ENCODE measurements around the gene KLHL22.
"Not testable (repeated sequence)": the region's sequence is repeated elsewhere in the genome, so short reads cannot be mapped to it uniquely, and the experiment has no call there.

The KLHL22 gene

DNA sequence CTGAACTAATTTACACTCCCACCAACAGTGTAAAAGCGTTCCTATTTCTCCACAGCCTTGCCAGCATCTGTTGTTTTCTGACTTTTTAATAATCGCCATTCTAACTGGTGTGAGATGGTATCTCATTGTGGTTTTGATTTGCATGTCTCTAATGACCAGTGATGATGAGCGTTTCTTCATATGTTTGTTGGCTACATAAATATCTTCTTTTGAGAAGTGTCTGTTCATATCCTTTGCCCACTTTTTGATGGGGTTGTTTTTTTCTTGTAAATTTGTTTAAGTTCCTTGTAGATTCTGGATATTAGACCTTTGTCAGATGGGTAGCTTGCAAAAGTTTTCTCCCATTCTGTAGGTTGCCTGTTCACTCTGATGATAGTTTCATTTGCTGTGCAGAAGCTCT lies 79.9 kb downstream of the KLHL22 start:
- H3K9me3 ChIP-seq (ENCODE audit: control insufficient read depth, low read length); H3K9ac ChIP-seq (ENCODE audit: low read length); H3K27me3 ChIP-seq (replicated peaks; ENCODE audit: control insufficient read depth, insufficient read depth, low read length); H3K4me3 ChIP-seq (ENCODE audit: low read length); DNase-seq (ENCODE audit: low read depth); H3K36me3 ChIP-seq (ENCODE audit: control insufficient read depth, insufficient read depth, low read length, severe bottlenecking); H3K4me1 ChIP-seq (ENCODE audit: control insufficient read depth, insufficient read depth, low read length): not testable (repeated sequence)

GRCh38 chr22:20415241-20415640 lies 80.4 kb downstream of the KLHL22 start:
- not testable (repeated sequence) for H3K4me3 ChIP-seq (ENCODE audit: low read length); H3K9ac ChIP-seq (ENCODE audit: low read length); H3K9me3 ChIP-seq (ENCODE audit: control insufficient read depth, low read length); H3K36me3 ChIP-seq (ENCODE audit: control insufficient read depth, insufficient read depth, low read length, severe bottlenecking); H3K4me1 ChIP-seq (ENCODE audit: control insufficient read depth, insufficient read depth, low read length); DNase-seq (ENCODE audit: low read depth); H3K27me3 ChIP-seq (replicated peaks; ENCODE audit: control insufficient read depth, insufficient read depth, low read length)

DNA sequence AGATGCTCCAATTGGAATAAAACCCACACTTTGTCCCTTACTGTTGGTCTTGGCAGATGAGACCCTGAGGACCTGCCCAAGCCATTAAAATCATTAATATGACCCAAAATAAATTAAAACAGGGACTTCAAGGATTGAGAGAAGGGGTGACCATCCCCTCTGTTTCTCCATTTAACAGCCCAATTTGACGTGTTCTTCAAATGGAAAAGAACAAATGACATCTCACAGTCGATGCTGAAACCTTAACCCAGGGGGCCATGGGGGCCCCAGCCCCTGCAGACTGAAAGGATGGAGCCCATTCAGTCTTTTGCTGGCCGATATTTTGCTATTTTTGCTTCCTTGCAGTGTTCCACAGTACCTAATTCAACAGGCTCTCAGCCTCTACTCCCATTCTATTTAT lies 81.1 kb downstream of the KLHL22 start:
- DNase-seq (ENCODE audit: low read depth) = no peak

GRCh38 chr22:20414059-20414440 lies 81.5 kb downstream of the KLHL22 start:
- Histone ChIP-seq H3K4me3 (ENCODE audit: low read length) (no peak overlapping the region), H3K36me3 (ENCODE audit: control insufficient read depth, insufficient read depth, low read length, severe bottlenecking) (no peaks in the 10 kb centered on the region), H3K4me1 (ENCODE audit: control insufficient read depth, insufficient read depth, low read length) (peaks cover 6% of the 10 kb centered on the region), H3K27me3 (replicated peaks; ENCODE audit: control insufficient read depth, insufficient read depth, low read length) (peaks cover 5% of the 10 kb centered on the region), H3K9me3 (ENCODE audit: control insufficient read depth, low read length) (no peaks in the 10 kb centered on the region), H3K9ac (ENCODE audit: low read length) (no peak overlapping the region)
- DNase-seq (ENCODE audit: low read depth) = no peak

More for the DNA sequence above, 81.1 kb downstream of the KLHL22 start:
- Histone ChIP-seq H3K4me1 (ENCODE audit: control insufficient read depth, insufficient read depth, low read length) (peaks cover 6% of the 10 kb centered on the region), H3K27me3 (replicated peaks; ENCODE audit: control insufficient read depth, insufficient read depth, low read length) (peaks cover 5% of the 10 kb centered on the region), H3K36me3 (ENCODE audit: control insufficient read depth, insufficient read depth, low read length, severe bottlenecking) (no peaks in the 10 kb centered on the region), H3K9me3 (ENCODE audit: control insufficient read depth, low read length) (no peaks in the 10 kb centered on the region), H3K9ac (ENCODE audit: low read length) (no peak overlapping the region), H3K4me3 (ENCODE audit: low read length) (no peak overlapping the region)

GRCh38 chr22:20413217-20414058 lies 82.2 kb downstream of the KLHL22 start:
- no peak for DNase-seq (ENCODE audit: low read depth)
- Histone ChIP-seq H3K9me3 (ENCODE audit: control insufficient read depth, low read length) (no peaks in the 10 kb centered on the region), H3K36me3 (ENCODE audit: control insufficient read depth, insufficient read depth, low read length, severe bottlenecking) (no peaks in the 10 kb centered on the region), H3K4me1 (ENCODE audit: control insufficient read depth, insufficient read depth, low read length) (peaks cover 5% of the 10 kb centered on the region), H3K4me3 (ENCODE audit: low read length) (no peak overlapping the region), H3K9ac (ENCODE audit: low read length) (no peak overlapping the region), H3K27me3 (replicated peaks; ENCODE audit: control insufficient read depth, insufficient read depth, low read length) (peaks cover 5% of the 10 kb centered on the region)

GRCh38 chr22:20412474-20413216 lies 83.0 kb downstream of the KLHL22 start:
- no peak overlapping the region for H3K4me3 ChIP-seq (ENCODE audit: low read length)
- no peak for DNase-seq (ENCODE audit: low read depth)
- no peak overlapping the region for H3K9ac ChIP-seq (ENCODE audit: low read length)
- H3K27me3 ChIP-seq (replicated peaks; ENCODE audit: control insufficient read depth, insufficient read depth, low read length) = peaks cover 5% of the 10 kb centered on the region
- H3K4me1 ChIP-seq (ENCODE audit: control insufficient read depth, insufficient read depth, low read length) = peaks cover 4% of the 10 kb centered on the region
- no peaks in the 10 kb centered on the region for H3K36me3 ChIP-seq (ENCODE audit: control insufficient read depth, insufficient read depth, low read length, severe bottlenecking)
- H3K9me3 ChIP-seq (ENCODE audit: control insufficient read depth, low read length) = no peaks in the 10 kb centered on the region

DNA sequence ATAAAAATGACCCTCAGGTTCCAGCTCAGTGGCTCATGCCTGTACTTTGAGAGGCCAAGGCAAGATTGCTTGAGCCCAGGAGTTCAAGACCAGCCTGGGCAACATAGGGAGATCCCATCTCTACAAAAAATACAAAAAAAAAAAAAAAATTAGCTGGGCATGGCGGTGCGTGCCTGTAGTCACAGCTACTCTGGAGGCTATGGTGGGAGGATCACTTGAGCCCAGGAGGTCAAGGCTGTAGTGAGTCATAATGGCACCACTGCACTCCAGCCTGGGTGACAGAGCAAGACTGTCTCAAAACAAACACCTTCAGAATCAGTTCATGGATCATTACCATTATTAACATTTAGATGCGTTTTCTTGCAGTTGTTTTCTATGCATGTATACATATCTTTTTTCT lies 86.2 kb downstream of the KLHL22 start:
- H3K9ac ChIP-seq (ENCODE audit: low read length); H3K36me3 ChIP-seq (ENCODE audit: control insufficient read depth, insufficient read depth, low read length, severe bottlenecking); H3K27me3 ChIP-seq (replicated peaks; ENCODE audit: control insufficient read depth, insufficient read depth, low read length); H3K9me3 ChIP-seq (ENCODE audit: control insufficient read depth, low read length); H3K4me1 ChIP-seq (ENCODE audit: control insufficient read depth, insufficient read depth, low read length); DNase-seq (ENCODE audit: low read depth); H3K4me3 ChIP-seq (ENCODE audit: low read length): not testable (repeated sequence)

- H3K27me3 ChIP-seq (replicated peaks; ENCODE audit: control insufficient read depth, insufficient read depth, low read length) = no peaks in the 10 kb centered on the region
- DNase-seq (ENCODE audit: low read depth) = no peak
- peaks cover 4% of the 10 kb centered on the region for H3K4me1 ChIP-seq (ENCODE audit: control insufficient read depth, insufficient read depth, low read length)
- H3K4me3 ChIP-seq (ENCODE audit: low read length) = no peak overlapping the region
- H3K9me3 ChIP-seq (ENCODE audit: control insufficient read depth, low read length) = no peaks in the 10 kb centered on the region
- no peak overlapping the region for H3K9ac ChIP-seq (ENCODE audit: low read length)
- peaks cover 8% of the 10 kb centered on the region for H3K36me3 ChIP-seq (ENCODE audit: control insufficient read depth, insufficient read depth, low read length, severe bottlenecking)
These were observed 86.7 kb downstream of the KLHL22 start for GRCh38 chr22:20408891-20409290.

DNA sequence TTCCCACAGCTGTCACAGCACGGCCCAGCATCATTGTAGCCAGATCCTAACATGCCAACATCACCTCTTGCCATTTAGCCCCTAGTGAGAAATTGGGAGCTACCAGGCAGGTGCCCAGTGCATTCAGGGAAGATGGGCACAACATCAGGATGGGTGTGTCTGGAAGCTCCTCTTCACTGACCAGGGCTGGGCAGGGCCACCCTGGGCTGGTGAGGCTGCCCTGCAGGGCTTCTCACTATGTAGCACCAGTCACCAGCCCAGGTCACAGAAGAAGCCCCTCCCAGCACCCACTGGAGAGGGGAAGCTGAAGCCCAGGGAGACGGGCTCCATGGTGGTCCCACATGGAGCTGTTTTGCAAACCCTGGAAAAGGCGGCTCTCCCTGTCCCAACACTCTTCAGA lies 87.8 kb downstream of the KLHL22 start:
- Histone ChIP-seq H3K9me3 (ENCODE audit: control insufficient read depth, low read length) (no peaks in the 10 kb centered on the region), H3K9ac (ENCODE audit: low read length) (no peak overlapping the region), H3K36me3 (ENCODE audit: control insufficient read depth, insufficient read depth, low read length, severe bottlenecking) (peaks cover 8% of the 10 kb centered on the region)

GRCh38 chr22:20406686-20407408 lies 88.7 kb downstream of the KLHL22 start:
- H3K9me3 ChIP-seq (ENCODE audit: control insufficient read depth, low read length) = no peaks in the 10 kb centered on the region
- DNase-seq (ENCODE audit: low read depth) = no peak
- H3K36me3 ChIP-seq (ENCODE audit: control insufficient read depth, insufficient read depth, low read length, severe bottlenecking) = peaks cover 8% of the 10 kb centered on the region

More for the DNA sequence above, 87.8 kb downstream of the KLHL22 start:
- H3K27me3 ChIP-seq (replicated peaks; ENCODE audit: control insufficient read depth, insufficient read depth, low read length) = no peaks in the 10 kb centered on the region
- no peak overlapping the region for H3K4me3 ChIP-seq (ENCODE audit: low read length)
- DNase-seq (ENCODE audit: low read depth) = no peak
- peaks cover 4% of the 10 kb centered on the region for H3K4me1 ChIP-seq (ENCODE audit: control insufficient read depth, insufficient read depth, low read length)

More at GRCh38 chr22:20406686-20407408, 88.7 kb downstream of the KLHL22 start:
- Histone ChIP-seq H3K4me3 (ENCODE audit: low read length) (no peak overlapping the region), H3K27me3 (replicated peaks; ENCODE audit: control insufficient read depth, insufficient read depth, low read length) (no peaks in the 10 kb centered on the region), H3K9ac (ENCODE audit: low read length) (no peak overlapping the region), H3K4me1 (ENCODE audit: control insufficient read depth, insufficient read depth, low read length) (no peaks in the 10 kb centered on the region)

Measured in adipocyte (in vitro differentiated cells).